Measurements from ENCODE around the gene ITGAD. TPM values are rescaled to one million over a fixed set of nuclear protein-coding genes. Genes with fewer than 3 reads are reported as not detected.

The ITGAD gene
- total RNA-seq, 1 donor from 2014 or later = not detected

- H3K9me3 ChIP-seq = no peaks in the 10 kb centered on the region
- DNase-seq (ENCODE audit: extremely low spot score in 2 of 2) = no peak
- no peak overlapping the region for H3K4me3 ChIP-seq
- intact Hi-C loops (cut with DNase I) = no loop called here
- TF ChIP-seq CTCF (IDR thresholded peaks at IDR 0.05) (no peak), POLR2A (IDR thresholded peaks at IDR 0.05) (no peak), POLR2AphosphoS5 (IDR thresholded peaks at IDR 0.05; ENCODE audit: insufficient read depth in 1 of 2, low read depth in 1 of 2) (no peak)
- H3K27me3 ChIP-seq = no peaks in the 10 kb centered on the region
- no peak overlapping the region for H3K27ac ChIP-seq
- H3K36me3 ChIP-seq = no peaks in the 10 kb centered on the region
- H3K4me1 ChIP-seq = no peaks in the 10 kb centered on the region
Measured at GRCh38 chr16:31361201-31362110, 31.7 kb upstream of the ITGAD start.

GRCh38 chr16:31362476-31363405, 30.4 kb upstream of the ITGAD start:
- H3K4me1 ChIP-seq = no peaks in the 10 kb centered on the region
- no peaks in the 10 kb centered on the region for H3K9me3 ChIP-seq
- DNase-seq (ENCODE audit: extremely low spot score in 2 of 2) = no peak
- H3K27ac ChIP-seq = no peak overlapping the region
- intact Hi-C loops (cut with DNase I) = no loop called here
- H3K36me3 ChIP-seq = no peaks in the 10 kb centered on the region
- no peaks in the 10 kb centered on the region for H3K27me3 ChIP-seq
- TF ChIP-seq POLR2AphosphoS5 (IDR thresholded peaks at IDR 0.05; ENCODE audit: insufficient read depth in 1 of 2, low read depth in 1 of 2) = no peak
- no peak for TF ChIP-seq POLR2A (IDR thresholded peaks at IDR 0.05)
- no peak for TF ChIP-seq CTCF (IDR thresholded peaks at IDR 0.05)
- no peak overlapping the region for H3K4me3 ChIP-seq

GRCh38 chr16:31363721-31364120, 29.4 kb upstream of the ITGAD start:
- Histone ChIP-seq H3K27me3 (no peaks in the 10 kb centered on the region), H3K36me3 (no peaks in the 10 kb centered on the region), H3K9me3 (no peaks in the 10 kb centered on the region), H3K4me3 (no peak overlapping the region), H3K27ac (no peak overlapping the region), H3K4me1 (no peaks in the 10 kb centered on the region)
- TF ChIP-seq POLR2A (IDR thresholded peaks at IDR 0.05) = no peak
- no peak for TF ChIP-seq POLR2AphosphoS5 (IDR thresholded peaks at IDR 0.05; ENCODE audit: insufficient read depth in 1 of 2, low read depth in 1 of 2)
- TF ChIP-seq CTCF (IDR thresholded peaks at IDR 0.05) = no peak
- intact Hi-C loops (cut with DNase I) = no loop called here
- no peak for DNase-seq (ENCODE audit: extremely low spot score in 2 of 2)

GRCh38 chr16:31364421-31364820, 28.7 kb upstream of the ITGAD start:
- intact Hi-C loops (cut with DNase I) = no loop called here
- H3K36me3 ChIP-seq = no peaks in the 10 kb centered on the region
- TF ChIP-seq CTCF (IDR thresholded peaks at IDR 0.05) (no peak), POLR2A (IDR thresholded peaks at IDR 0.05) (no peak), POLR2AphosphoS5 (IDR thresholded peaks at IDR 0.05; ENCODE audit: insufficient read depth in 1 of 2, low read depth in 1 of 2) (no peak)

More at GRCh38 chr16:31364421-31364820, 28.7 kb upstream of the ITGAD start:
- Histone ChIP-seq H3K4me3 (no peak overlapping the region), H3K27ac (no peak overlapping the region), H3K9me3 (no peaks in the 10 kb centered on the region), H3K4me1 (no peaks in the 10 kb centered on the region), H3K27me3 (no peaks in the 10 kb centered on the region)
- DNase-seq (ENCODE audit: extremely low spot score in 2 of 2) = no peak
